HG02571 (cell line): Measurements from ENCODE around the gene PADI1.

ENCODE experiments used
- ATAC-seq: cut with Tn5 transposase; IDR thresholded peaks from one replicate; pipeline ENCODE4 v1.9.1; 2021; ENCODE audit warnings: mild to moderate bottlenecking, moderate library complexity; ENCODE audit not compliant: unreplicated experiment

PADI1 gene

DNA sequence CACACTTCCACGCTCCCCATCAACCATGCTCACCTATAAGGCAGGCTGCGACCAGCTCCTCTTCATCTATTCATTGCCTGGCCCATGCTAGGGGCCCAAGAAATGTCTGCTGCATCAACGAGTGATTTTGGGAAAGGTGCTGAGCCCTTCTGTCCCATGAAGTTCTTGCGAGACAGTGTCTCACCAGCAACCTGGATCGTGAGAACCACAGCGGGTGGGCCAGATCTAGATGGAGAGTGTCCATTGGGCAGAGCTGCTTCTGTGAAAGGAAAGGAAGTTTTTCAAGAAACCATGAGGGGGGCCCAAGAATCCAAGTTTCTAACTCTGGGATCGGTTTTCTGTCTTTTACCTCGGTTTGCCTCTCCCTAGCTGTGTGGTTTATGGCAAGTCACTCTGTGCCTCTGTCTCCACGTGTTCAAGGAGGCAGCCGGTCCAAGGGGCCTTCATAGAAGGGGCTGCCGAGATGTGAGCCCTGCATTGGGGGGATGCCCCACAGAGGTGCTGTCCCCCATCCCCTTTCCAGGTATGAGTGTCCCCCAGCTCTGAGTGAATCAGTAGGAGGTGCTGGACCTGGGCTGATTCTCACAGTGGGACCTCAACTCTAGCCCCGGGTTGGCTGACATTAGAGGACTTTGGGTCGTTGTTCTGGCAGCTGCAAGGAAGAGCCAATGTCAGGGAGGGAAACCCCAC, 8.3 kb upstream of the PADI1 start:
- ATAC-seq, result no peak

DNA sequence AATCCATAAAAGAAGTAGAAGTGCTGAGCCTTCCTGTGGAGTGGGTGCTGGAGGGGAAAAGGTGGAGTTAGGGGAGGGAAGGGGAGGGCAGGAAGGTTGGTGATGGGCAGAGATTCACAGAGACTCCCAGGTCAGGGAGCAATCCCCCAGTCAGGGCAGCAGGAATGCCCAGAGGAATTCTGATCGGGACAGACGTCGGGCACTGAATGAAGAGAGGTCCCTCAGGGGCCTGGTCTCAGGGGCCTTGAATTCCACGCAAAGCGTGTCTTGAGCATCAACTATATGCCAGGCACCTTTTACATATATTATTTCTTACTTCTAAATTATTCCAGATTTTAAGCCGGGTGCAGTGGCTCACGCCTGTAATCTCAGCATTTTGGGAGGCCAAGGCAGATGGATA, 7.2 kb upstream of the PADI1 start:
- ATAC-seq, result no peak

DNA sequence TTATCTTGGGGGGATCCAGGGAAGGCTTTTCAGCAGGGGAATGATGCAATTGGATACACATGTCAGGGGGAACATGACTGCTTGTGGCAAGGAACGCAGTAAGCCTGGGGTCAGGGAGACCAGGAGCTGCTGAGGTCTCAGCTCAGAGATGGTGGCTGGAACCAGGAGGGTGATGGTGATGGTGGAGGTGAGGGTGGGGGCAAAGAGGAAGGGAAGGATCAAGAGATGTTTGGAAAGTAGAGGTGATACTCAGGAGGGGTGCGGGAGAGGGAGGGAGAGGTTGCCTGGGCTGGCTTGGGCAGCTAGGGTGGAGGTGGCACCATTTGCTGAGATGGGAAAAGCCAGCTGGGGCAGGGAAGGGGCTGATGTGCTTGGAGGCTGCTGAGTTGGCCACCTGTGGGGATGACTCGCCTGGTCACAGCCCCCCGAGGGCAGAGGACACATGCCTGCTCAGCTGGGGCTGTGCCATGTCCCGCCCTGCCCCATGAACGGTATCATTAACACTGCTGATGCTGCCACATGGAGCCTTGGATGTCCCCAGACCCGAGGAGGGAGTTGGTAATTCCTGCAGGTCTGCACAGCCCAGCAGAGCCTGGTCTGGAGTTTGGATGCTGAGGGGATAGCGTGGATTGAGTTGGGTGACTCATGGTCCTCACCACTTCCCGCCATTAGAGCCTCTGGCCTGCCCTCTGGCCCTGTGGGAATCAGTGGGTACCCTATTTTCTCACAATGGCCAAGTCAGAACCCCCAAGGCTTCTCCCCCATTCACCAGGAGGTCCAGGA, 6.3 kb upstream of the PADI1 start:
- ATAC-seq, result no peak

DNA sequence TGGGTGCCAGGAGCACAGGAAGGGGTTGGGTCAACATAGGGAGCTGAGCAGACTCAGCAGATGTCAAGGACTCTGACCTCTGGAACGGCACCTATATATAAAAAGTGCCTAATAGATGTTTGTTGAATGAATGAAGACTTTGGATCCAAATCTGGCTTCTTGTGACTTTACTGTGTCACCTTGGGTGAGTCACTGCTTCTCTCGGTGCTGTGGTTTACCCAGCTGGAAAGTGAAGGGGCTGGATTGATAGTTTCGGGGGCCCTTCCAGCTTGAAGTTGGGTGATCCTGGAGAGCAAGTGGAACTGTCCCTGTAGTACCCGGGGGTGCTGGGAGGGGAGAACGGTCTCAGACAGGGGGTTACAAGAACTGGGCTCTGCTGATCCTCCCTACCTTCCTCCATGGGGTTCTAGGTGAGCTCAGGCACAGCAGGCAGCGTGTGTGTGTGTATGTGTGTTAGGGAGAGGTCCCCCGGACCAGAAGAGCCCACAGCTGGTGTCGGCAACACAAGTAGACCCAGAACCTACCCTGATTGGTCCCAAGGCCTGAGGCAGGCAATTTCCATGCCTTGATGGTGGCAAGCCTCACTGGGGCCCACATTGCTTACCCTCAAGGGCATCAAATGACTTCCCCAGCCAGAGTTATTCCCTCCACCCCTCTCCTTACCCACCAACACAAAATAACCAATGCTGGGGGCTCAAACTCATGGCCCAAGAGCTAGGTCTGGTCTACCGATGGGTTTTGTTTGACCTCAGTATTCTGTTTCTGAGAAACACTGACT, 5.5 kb upstream of the PADI1 start:
- no peak for ATAC-seq

DNA sequence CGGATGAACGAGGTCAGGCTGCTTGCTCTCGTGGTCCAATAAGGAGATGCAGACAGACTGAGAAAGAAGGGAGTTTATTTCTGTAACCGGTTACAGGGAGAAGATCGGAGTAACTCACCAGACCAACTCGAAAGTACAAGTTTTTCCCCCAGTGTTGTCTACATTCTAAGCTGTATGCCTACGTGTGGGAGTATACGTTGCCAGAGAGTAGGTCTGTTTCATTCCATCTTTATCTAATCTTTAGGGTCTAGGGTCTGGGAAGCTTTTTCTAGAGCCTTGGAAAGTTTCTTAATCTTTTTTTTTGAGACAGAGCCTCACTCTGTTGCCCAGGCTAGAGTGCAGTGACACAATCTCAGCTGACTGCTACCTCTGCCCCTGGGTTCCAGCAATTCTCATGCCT, 4.7 kb upstream of the PADI1 start:
- ATAC-seq, result no peak

DNA sequence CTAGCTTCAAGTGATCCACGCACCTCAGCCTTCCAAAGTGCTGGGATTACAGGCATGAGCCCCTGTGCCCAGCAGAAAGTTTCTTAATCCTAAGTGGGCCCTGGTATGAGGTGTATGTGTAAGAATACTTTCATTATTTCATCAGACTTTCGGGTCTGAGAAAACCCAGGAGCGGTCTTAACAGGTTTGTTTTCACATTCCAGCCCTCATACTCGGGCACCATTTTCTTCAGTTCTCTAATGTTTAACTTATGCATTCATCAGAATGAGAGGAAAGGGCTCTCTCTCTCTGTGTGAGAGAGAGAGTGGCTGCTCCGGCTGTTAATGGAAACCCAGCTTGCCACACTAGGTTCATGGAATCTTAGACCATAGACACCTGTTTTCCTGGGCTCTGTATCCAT, 4.2 kb upstream of the PADI1 start:
- ATAC-seq, result no peak

DNA sequence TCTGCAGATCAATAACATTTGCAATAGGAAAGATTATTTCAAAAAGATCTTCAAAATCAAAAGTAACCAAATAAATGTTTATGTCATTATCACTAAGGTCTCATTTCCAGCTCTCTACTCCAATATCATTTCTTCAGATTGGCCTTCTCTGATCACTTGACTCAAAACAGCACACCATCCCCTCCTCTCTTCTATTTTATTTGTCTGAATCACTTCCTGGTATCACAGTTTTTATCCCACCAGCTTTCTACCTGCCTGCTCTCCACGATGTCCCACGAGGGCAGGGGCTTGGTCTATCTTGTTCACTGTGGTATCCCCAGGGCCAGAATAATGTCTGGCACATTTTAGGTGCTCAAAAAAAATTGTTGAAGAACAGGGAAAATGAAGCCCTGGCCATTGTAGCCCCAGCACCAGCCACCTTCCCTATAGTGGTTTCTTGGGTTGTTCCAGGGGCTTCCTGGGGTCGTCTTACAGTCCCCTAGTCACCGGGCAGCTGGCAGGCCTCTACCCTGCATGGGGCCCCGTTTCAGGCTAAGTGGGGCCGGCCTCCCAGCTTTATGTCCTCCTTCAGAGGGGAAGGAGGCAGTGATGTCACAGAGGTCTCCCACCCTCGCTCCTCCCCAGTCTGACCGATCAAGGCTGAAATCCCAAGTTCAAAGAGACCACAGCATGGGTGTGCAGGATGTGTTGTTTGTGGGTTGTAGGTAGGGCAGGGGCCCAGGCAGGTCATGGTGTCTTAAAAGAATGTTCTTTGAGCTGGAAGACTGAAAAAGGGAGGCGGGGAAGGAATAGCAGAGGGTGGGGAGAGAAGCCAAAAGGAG, 3.5 kb upstream of the PADI1 start:
- no peak for ATAC-seq

DNA sequence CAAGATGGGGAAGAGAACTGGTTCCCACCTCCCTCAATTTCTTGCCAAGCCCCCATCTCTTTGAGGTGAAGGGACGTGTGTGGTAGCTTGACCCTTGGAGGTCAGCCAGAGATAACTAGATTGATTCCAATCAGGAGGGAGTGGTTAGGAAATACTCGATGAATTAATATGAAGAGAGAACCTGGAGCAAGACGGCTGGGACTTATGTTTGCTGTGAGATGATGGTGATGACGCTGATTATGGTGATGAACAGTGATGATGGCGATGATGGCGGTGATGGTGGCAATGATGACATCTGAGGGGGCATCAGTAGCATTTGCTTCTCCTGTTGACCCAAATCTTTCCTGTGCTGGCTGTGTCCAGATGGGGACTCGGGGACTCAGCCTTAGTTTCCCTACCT, 724 bp downstream of the PADI1 start:
- ATAC-seq, result no peak

DNA sequence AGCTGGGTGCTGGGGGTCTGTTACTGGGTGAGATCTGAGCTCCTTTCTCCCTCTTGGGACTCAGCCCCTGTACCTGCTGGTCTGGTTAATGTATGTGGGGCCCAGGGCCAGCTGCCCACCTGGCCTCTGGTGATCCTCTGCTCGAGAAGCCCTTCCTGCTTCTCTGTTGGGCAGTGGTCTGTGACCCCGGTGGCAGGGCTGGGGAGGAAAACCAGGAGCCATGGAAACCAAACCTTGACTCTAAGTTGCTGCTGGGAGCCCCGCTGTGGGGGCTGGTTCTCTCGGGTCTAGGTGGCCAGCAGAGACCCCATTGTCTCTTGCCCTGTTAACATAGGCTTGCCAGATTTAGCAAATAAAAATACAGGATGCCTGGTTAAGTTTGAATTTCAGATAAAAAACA, 1.3 kb downstream of the PADI1 start:
- no peak for ATAC-seq

DNA sequence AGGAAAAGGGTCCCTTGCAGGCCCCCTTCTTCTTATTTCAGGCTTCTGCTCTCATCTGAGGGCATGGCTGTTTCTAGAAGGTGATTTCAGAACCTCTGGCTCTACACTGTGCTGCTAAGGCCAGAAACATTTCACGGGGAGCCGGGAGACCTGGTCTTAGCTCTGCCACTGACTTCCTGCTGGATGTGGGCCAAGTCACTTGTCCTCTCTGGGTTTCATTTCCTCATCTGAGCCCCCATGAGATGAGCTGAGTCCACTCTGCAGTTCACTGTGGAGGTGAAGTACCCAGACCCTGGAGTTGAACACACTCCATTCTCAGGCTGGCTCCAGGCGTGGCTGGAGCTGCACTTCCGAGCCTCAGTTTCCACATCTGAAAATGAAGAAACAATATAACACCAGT, 2.1 kb downstream of the PADI1 start:
- ATAC-seq, result no peak

DNA sequence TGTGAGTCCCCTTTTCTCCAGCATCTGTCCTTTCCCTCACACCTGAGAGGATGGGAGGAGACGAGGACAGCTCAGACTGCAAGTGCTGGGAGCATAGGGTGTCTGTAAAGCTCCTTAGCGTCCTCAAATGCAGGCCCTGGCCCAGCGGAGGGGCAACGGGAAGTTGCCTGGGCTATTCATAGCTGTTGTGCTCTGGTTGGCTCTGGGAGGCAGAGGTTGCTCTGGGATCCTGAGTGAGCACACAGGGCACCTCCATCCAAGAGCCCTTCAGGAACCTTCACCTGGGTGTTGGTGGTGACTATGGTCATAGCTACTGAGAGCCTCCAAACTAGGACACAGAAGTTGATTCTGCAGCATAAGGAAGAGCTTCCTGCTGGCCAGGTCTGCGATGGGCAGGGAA, 2.6 kb downstream of the PADI1 start:
- no peak for ATAC-seq

DNA sequence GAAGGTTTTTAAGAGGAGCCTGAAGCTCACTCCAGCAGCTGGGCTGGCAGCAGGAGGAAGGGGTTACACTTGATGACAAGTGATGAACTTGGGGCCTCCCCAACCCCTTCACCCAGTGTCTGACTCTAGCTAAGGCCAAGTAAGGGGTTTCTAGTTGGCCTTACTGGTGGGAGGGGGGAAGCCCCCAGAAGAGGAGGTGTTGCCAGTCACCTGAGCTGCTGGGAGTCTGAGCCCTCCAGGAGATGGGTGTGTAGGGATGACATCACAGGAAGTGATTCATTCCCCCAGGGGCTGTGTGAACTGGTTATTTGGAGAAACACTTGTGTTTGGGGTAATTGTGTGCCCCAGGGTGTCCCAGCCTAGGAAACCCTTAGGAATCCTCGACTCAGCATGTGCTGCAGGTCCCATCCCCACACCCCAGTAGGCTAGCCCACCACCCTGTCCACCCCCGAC, 3.1 kb downstream of the PADI1 start:
- no peak for ATAC-seq

DNA sequence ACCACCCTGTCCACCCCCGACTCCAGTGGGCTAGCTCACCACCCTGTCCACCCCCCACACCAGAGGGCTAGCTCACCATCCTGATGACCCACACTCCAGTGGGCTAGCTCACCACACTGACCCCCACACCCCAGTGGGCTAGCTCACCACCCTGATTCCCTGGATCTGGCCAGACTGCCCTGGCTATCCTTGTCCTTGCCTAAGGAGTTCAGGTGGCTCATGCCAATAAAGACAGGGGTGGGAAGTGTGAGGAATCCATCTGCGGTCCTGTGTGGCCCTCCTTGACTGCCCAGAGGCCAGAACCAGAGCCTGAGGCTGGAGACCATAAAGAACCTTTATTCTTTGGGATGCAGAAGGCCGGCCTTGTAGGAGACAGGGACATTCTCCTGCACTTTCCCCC, 3.6 kb downstream of the PADI1 start:
- ATAC-seq, result no peak

DNA sequence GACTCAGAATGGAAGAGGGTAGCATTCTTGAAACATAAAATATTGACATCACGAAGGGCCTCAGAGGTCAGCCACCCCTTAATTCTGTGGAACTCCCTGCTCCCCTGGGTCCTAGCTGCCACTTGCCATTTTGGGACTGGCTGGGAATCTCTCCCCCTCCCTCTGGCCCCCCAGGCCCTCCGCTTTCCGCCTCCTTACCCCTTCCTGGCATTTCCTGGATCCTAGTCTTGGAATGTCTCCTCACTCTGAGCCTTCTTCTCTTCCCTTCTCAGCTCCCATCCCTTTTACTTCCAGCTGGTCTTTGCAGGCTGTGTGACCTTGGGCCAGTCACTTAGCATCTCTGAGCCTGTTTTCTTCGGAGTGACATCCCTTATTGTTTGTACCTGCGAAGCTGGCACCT, 4.5 kb downstream of the PADI1 start:
- ATAC-seq, result no peak

DNA sequence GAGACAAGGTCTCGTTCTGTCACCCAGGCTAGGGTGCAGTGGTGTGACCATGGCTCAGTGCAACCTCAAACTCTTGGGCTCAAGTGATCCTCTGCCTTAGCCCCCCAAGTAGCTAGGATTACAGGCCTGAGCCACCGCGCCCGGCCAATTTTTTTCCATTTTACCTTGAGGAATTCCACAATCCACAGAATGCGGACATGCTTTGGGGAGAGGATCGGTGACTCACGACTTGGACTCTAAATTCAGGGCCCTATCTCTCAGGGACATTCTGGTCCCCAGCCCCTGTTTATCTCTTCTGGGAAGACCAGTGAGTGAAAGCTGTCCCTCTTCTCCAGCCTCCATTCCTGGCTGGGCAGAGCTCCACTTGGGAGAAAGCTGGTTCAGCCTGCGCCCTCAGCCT, 5.2 kb downstream of the PADI1 start:
- no peak for ATAC-seq

DNA sequence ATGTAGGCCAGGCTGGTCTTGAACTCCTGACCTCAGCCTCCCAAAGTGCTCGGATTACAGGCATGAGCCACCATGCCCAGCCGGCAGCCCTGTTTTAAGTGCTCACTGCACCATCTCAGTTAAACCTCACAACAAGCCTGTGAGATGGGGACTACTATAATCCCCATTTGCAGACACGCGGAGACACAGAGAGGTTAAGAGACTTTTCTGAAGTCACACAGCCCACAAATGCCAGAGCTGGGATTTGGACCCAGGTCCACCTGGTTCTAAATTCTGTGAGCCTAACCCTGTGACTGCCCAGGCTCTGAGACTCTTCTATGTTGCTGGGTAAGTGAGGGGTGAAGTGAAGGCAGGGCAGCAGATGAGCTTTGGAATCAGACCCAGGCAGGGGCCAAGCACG, 6.4 kb downstream of the PADI1 start:
- ATAC-seq, result no peak

DNA sequence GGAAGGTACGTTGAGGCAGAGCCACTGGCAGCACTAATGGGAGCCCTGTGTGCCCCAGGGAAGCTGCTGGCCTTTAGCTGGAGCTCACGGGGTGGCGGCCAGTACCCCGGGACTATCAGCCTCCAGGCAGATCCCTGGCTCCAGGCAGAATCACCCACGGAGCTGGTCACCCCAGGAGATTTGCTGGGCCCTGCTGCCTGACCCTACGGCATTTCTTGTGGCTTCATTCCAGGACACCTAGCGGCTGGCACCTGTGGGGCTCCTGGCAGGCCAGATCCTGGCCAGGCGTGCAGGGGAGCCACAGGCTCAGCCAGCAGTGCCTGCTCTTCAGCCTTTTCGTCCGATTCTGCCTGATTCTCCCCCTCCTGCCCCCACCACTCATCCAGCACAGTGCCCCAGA, 7.1 kb downstream of the PADI1 start:
- ATAC-seq, result no peak

DNA sequence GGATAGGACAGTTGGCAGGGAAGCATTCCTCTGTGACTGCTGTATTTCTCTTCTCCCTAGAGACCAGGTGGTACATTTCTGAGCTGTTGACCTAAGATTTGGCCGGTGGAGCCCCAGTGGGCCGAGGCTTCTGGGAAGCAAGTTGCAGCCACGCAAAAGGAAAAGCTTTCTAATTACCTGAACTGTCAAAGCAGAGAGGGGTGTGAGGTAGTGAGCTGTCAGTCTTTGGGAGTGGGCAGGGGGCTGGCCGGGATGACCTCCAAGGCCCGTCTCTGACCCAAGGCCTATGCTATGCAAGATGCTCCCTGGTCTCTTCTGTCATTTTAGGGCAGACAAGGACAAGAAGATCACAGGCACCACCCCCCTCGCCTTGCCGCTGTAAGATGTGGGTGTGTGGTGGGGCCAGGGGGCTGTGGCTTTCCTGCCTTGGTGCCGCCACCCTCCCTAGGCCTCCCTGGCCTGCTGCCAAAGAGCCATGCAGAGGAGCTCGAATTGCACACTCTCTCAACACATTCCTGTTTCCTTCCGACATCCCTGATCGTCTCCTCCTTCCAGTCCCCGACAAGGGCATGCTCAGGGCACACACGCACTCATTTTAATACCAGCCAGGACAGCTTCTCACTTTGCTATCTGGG, 7.7 kb downstream of the PADI1 start:
- ATAC-seq, result no peak

DNA sequence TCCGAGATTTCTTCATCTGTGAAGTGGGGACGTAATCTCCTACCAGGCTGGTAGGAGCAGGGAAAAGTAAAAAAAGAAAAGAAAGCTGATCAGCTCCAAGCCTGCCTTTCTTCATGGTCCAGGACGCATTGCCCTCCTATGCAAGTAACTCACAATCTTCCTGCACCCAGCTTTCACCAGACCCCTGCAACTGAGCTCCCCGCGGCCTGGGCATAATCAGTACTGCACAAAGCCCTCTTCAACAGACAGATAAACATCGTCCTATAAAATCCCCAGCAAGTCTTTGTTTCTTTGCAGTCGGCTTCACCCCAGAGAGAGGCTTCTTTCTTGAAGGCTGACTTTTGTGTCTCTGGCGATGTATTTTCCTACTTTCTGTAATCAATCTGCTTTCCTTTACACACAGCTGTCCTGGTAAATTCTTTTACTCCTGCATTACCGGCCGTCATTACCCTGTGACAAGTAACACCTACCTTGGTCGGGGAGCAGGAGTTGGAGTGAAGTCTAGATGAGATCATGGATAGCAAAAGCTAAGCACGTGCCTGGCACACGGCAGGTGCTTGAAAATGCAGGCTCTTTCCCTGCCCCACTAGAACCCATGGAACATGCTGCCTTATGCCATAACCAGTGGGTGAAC, 8.3 kb downstream of the PADI1 start:
- no peak for ATAC-seq

DNA sequence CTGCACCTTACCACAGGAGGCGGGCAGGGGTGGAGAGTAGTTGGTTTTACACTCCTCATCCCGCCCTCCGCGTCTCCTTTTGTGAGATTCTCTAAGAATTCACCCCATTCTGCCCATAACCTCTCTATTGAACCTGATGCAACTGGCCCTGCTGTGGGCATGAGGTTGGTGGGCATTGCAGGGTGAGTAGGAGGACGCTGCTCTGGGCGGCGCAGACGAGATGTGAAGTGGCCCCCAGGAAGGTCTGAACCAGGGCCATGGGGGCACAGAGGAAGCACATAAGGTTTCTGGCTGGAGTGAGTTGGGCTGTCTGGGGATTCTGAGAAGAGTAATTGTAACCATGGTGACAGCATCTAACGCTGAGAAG, 8.8 kb downstream of the PADI1 start:
- ATAC-seq, result no peak
